Esophagus mucosa (tissue), 1 donor: ENCODE data around the gene PPARG. TPM values are rescaled to one million over a fixed set of nuclear protein-coding genes. Genes with fewer than 3 reads are reported as not detected.
"Not testable (repeated sequence)": the region's sequence is repeated elsewhere in the genome, so short reads cannot be mapped to it uniquely, and the experiment has no call there.

ENCODE experiments used
- ATAC-seq: fragments of 200-7000 bp; cut with Tn5 transposase; one replicate; pipeline ENCODE4 v1.9.1; 2020
- total RNA-seq: library from RNA; stranded (reverse); gene quantifications from one replicate; pipeline ENCODE4 v1.2.4, GENCODE V29; 2023
- donor health status: DM: yes; HTN: yes; CAD: no.

The PPARG gene
- 13.3 TPM for total RNA-seq

GRCh38 chr3:12288182-12289129, at the start of gene PPARG:
Gene PPARG (plus strand): TSS chr3:12289070. CDS start chr3:12379712, 90,642 bp downstream.
- peak; percentile 69 for ATAC-seq

- peak; percentile 38 for ATAC-seq
These were observed 49.6 kb upstream of the PPARG start for GRCh38 chr3:12239301-12239700.

GRCh38 chr3:12242772-12243171, 46.1 kb upstream of the PPARG start:
- no peak for ATAC-seq

GRCh38 chr3:12246497-12247163, 42.2 kb upstream of the PPARG start:
- ATAC-seq, result no peak

- ATAC-seq, result no peak
These were observed 41.5 kb upstream of the PPARG start for GRCh38 chr3:12247411-12247810.

- ATAC-seq, result no peak
These were observed 39.4 kb upstream of the PPARG start for GRCh38 chr3:12249519-12249918.

- peak; percentile 89 for ATAC-seq
These were observed 36.0 kb upstream of the PPARG start for GRCh38 chr3:12252889-12253288.

GRCh38 chr3:12253516-12254343, 35.1 kb upstream of the PPARG start:
- no peak for ATAC-seq

- ATAC-seq, result no peak
These were observed 33.5 kb upstream of the PPARG start for GRCh38 chr3:12255393-12255792.

- no peak for ATAC-seq
These were observed 30.0 kb upstream of the PPARG start for GRCh38 chr3:12258911-12259310.

GRCh38 chr3:12262173-12262572, 26.7 kb upstream of the PPARG start:
- ATAC-seq, result not testable (repeated sequence)

- ATAC-seq, result no peak
These were observed 23.4 kb upstream of the PPARG start for GRCh38 chr3:12265508-12265907.

GRCh38 chr3:12266038-12266437, 22.8 kb upstream of the PPARG start:
- no peak for ATAC-seq

GRCh38 chr3:12267376-12268030, 21.4 kb upstream of the PPARG start:
- ATAC-seq, result no peak

GRCh38 chr3:12268049-12268735, 20.7 kb upstream of the PPARG start:
- no peak for ATAC-seq

GRCh38 chr3:12270976-12271375, 17.9 kb upstream of the PPARG start:
- no peak for ATAC-seq

GRCh38 chr3:12273045-12273695, 15.7 kb upstream of the PPARG start:
- no peak for ATAC-seq

GRCh38 chr3:12275974-12276650, 12.8 kb upstream of the PPARG start:
- ATAC-seq, result no peak

GRCh38 chr3:12276827-12277226, 12.0 kb upstream of the PPARG start:
- ATAC-seq, result not testable (repeated sequence)

GRCh38 chr3:12278566-12278965, 10.3 kb upstream of the PPARG start:
- ATAC-seq, result no peak
